ENCODE measurements around the gene PRKAG3. TPM values are rescaled to one million over a fixed set of nuclear protein-coding genes. Genes with fewer than 3 reads are reported as not detected.

Gene PRKAG3
- total RNA-seq, 1 donor from 2014 or later, result 0.14 TPM

DNA sequence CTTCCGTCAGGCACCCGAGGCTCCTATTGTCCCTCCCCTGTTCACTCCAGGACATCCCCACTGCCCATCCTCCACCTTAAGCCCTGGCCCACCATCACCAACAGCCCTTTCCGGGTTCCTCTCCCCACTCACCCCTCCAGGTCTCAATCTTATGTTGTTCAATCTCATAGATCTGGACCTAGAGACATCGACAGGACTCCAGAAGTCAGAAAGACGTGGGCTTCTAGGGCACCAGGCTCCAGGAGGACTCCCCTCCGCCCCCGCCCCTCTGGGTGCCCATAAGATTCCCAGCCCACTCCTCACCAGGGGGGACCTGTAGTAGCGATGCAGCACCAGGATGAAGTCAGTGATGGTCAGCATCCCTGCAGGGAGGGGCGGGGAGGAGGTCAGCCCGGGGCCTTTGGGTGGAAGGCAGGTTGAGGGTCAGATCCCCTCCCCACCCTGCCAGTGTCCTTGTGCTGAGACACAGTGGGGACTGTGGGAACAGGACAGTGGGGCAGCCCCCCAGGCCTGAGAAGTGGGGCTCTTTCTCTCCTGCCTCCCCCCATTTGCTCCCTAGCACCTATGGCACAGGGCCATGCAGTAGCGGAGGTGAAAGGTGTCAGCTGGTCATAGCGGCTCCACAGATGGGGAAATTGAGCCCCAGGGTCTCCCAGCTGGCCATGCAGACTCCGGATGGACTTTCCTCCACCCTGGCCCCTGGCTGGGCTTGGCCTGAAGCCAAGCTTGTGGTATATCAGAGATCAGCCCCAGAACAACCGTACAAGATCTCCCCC is 3.7 kb downstream of the PRKAG3 start:
- H3K27me3 ChIP-seq (ENCODE audit: low read depth), result peaks cover 48% of the 10 kb centered on the region

DNA sequence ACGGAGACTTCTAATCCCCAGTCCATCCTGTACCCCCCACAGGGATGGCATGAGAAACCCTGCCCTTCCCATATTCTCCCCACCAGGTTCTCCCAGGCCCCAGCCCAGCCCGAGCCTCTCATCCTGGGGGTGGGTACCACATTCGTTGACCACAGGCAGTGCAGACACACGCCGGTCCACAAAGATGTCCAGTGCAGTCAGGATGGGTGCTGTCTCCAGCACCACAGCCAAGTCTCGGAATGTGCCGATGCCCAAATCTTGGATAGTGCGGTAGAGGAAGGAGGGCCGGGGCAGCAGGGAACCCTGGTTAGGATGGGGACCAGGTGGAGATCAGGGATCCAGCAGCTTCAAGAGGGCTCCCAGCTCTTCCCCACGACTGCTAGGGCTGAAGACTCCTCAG is 4.8 kb downstream of the PRKAG3 start:
- Histone ChIP-seq H3K27ac (replicated peaks) (no peak overlapping the region), H3K9me3 (replicated peaks) (no peaks in the 10 kb centered on the region), H3K36me3 (no peaks in the 10 kb centered on the region), H3K27me3 (ENCODE audit: low read depth) (peaks cover 37% of the 10 kb centered on the region), H3K4me1 (peaks cover 3% of the 10 kb centered on the region), H3K4me3 (no peak overlapping the region)
- intact Hi-C loops (cut with micrococcal nuclease), result no loop called here
- TF ChIP-seq, protein P1, sequence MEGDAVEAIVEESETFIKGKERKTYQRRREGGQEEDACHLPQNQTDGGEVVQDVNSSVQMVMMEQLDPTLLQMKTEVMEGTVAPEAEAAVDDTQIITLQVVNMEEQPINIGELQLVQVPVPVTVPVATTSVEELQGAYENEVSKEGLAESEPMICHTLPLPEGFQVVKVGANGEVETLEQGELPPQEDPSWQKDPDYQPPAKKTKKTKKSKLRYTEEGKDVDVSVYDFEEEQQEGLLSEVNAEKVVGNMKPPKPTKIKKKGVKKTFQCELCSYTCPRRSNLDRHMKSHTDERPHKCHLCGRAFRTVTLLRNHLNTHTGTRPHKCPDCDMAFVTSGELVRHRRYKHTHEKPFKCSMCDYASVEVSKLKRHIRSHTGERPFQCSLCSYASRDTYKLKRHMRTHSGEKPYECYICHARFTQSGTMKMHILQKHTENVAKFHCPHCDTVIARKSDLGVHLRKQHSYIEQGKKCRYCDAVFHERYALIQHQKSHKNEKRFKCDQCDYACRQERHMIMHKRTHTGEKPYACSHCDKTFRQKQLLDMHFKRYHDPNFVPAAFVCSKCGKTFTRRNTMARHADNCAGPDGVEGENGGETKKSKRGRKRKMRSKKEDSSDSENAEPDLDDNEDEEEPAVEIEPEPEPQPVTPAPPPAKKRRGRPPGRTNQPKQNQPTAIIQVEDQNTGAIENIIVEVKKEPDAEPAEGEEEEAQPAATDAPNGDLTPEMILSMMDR (IDR thresholded peaks at IDR 0.05; ENCODE audit: borderline replicate concordance), result no peak
- no peak for DNase-seq

More for the DNA sequence above, 3.7 kb downstream of the PRKAG3 start:
- intact Hi-C loops (cut with micrococcal nuclease), result no loop called here
- Histone ChIP-seq H3K36me3 (no peaks in the 10 kb centered on the region), H3K4me1 (peaks cover 6% of the 10 kb centered on the region), H3K27ac (replicated peaks) (no peak overlapping the region), H3K4me3 (no peak overlapping the region), H3K9me3 (replicated peaks) (no peaks in the 10 kb centered on the region)
- no peak for DNase-seq
- TF ChIP-seq, protein P1 (IDR thresholded peaks at IDR 0.05; ENCODE audit: borderline replicate concordance), result no peak

DNA sequence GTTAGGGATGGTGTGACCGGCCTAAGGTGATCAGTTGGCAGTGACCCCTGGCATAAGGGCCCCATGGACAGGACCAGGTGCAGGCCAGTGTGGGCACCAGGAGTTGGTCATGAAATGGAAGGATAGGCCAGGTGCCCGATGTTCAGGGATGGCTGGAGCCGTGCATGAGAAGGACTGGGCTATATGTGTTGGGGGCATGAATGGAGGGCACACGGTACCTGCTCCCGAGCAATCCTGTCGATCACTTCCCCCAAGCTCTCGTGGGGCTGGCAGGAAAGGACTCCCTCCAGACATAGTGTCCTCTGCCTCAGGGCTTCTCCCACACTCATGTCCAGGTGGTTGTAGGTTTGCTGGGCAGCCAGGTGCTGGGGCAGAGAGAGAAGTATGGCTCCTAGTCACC is 7.6 kb downstream of the PRKAG3 start:
- H3K36me3 ChIP-seq, result peaks cover 9% of the 10 kb centered on the region

DNA sequence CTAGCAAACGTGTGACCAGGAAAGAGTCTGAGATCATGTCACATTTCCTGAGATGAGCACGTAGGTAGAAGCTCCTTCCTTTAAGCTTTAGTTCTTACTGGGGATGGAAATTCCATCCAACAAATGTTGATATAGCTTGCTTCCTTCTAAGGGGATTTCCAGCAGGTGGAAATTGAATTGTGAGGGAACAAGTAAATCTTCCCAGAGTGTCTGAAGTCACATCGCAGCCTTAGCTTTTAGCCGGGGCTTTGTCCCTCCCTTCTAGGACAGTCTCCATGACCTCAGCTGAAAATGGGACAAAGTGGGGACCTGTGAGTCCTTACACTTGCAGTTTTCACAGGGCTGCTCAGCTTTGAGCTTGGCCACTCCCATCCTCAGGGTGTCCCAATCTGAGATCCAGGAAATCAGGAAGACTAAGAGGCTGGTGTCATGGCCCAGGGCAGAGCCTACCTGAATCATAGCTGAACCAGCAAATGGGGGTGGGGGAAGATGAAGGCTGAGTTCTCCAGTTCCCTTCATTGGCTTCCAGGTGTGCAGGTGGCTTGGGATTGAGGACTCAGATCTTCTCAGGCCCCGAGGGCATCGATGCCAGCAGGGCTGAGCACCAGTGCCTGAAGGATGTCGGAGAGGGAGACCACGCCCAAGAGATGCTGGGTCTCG is 8.3 kb downstream of the PRKAG3 start:
- TF ChIP-seq, protein P1 (IDR thresholded peaks at IDR 0.05; ENCODE audit: borderline replicate concordance), result no peak
- Histone ChIP-seq H3K9me3 (replicated peaks) (no peaks in the 10 kb centered on the region), H3K36me3 (peaks cover 9% of the 10 kb centered on the region), H3K4me1 (no peaks in the 10 kb centered on the region), H3K27ac (replicated peaks) (no peak overlapping the region), H3K4me3 (no peak overlapping the region), H3K27me3 (ENCODE audit: low read depth) (peaks cover 12% of the 10 kb centered on the region)
- intact Hi-C loops (cut with micrococcal nuclease), result no loop called here
- DNase-seq, result no peak

More for the DNA sequence above, 7.6 kb downstream of the PRKAG3 start:
- TF ChIP-seq, protein P1 (IDR thresholded peaks at IDR 0.05; ENCODE audit: borderline replicate concordance), result no peak
- Histone ChIP-seq H3K27me3 (ENCODE audit: low read depth) (peaks cover 15% of the 10 kb centered on the region), H3K4me3 (no peak overlapping the region), H3K4me1 (no peaks in the 10 kb centered on the region), H3K9me3 (replicated peaks) (no peaks in the 10 kb centered on the region), H3K27ac (replicated peaks) (no peak overlapping the region)
- no peak for DNase-seq
- intact Hi-C loops (cut with micrococcal nuclease), result no loop called here

DNA sequence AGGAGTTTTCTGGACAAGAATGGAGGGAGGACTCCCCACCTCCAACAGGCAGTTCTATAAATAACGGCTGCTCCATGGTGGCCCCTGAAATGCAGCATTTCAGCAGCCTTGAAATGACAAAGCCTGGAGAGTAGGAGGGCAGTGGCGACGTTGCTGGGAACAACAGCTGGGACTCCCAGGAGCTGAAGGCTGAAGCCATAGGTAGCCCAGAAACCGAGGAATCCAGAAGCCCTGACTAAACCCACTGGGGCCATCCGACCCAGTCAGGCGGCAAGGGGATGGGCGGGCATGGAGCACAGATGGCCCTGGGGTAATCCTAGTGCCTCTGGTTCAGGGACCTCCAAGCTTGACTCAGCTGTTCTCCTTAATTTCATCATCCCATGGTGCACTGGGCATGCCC is 9.0 kb downstream of the PRKAG3 start:
- Histone ChIP-seq H3K4me3 (no peak overlapping the region), H3K9me3 (replicated peaks) (no peaks in the 10 kb centered on the region), H3K36me3 (peaks cover 9% of the 10 kb centered on the region), H3K27ac (replicated peaks) (no peak overlapping the region), H3K4me1 (no peaks in the 10 kb centered on the region), H3K27me3 (ENCODE audit: low read depth) (peaks cover 5% of the 10 kb centered on the region)
- intact Hi-C loops (cut with micrococcal nuclease), result no loop called here
- no peak for DNase-seq
- TF ChIP-seq, protein P1 (IDR thresholded peaks at IDR 0.05; ENCODE audit: borderline replicate concordance), result no peak

Measured in left ventricle myocardium inferior (tissue), 1 donor.